HL-60/S4 treated with phorbol 12-myristate 13-acetate at 8.2 ng/mL for 4 days and 3 days (cell line): Measurements from ENCODE around the gene COL18A1.

ENCODE experiments used
- in situ Hi-C: fragments of 300-500 bp; cut with MboI; formaldehyde crosslinking; loops from 2 replicates; pipeline ENCODE4 v1.15.0; 2022; ENCODE audit warnings: low sequenced_read_pairs

COL18A1 gene

GRCh38 chr21:45412909-45413611 lies 8.1 kb downstream of the COL18A1 start:
- in situ Hi-C loops = no loop called here

GRCh38 chr21:45413922-45414321 lies 9.0 kb downstream of the COL18A1 start:
- in situ Hi-C loops = no loop called here

GRCh38 chr21:45414396-45415187 lies 9.6 kb downstream of the COL18A1 start:
- in situ Hi-C loops = no loop called here

GRCh38 chr21:45415188-45415942 lies 10.4 kb downstream of the COL18A1 start:
- in situ Hi-C loops = no loop called here

GRCh38 chr21:45415943-45416611 lies 11.1 kb downstream of the COL18A1 start:
- in situ Hi-C loops = no loop called here

GRCh38 chr21:45416620-45417019 lies 11.7 kb downstream of the COL18A1 start:
- in situ Hi-C loops = no loop called here

- in situ Hi-C loops = no loop called here
Measured at GRCh38 chr21:45417256-45417950, 12.4 kb downstream of the COL18A1 start.

- in situ Hi-C loops = no loop called here
Measured at GRCh38 chr21:45417951-45418300, 13.0 kb downstream of the COL18A1 start.

- in situ Hi-C loops = no loop called here
Measured at GRCh38 chr21:45418301-45419071, 13.5 kb downstream of the COL18A1 start.

- in situ Hi-C loops = no loop called here
Measured at GRCh38 chr21:45419162-45419561, 14.2 kb downstream of the COL18A1 start.

GRCh38 chr21:45420061-45421041 lies 15.4 kb downstream of the COL18A1 start:
- in situ Hi-C loops = no loop called here

- in situ Hi-C loops = no loop called here
Measured at GRCh38 chr21:45421071-45421845, 16.3 kb downstream of the COL18A1 start.

- in situ Hi-C loops = no loop called here
Measured at GRCh38 chr21:45421846-45422775, 17.1 kb downstream of the COL18A1 start.

- in situ Hi-C loops = no loop called here
Measured at GRCh38 chr21:45423201-45423955, 18.4 kb downstream of the COL18A1 start.

- in situ Hi-C loops = no loop called here
Measured at GRCh38 chr21:45423968-45424853, 19.2 kb downstream of the COL18A1 start.
